HEK293T (cell line): ENCODE data around the gene REXO4.

Source experiments
- BHLHE40 ChIP-seq: fragments of 450-650 bp; IDR thresholded peaks from 2 replicates; pipeline ENCODE4 v1.6.1; 2016; ENCODE audit warnings: mild to moderate bottlenecking, moderate library complexity, borderline replicate concordance
- CTBP1 ChIP-seq: fragments of 450-650 bp; IDR thresholded peaks from 2 replicates; pipeline ENCODE4 v1.6.1; 2016; ENCODE audit warnings: borderline replicate concordance
- ELF4 ChIP-seq: fragments of 450-650 bp; IDR thresholded peaks from 2 replicates; pipeline ENCODE4 v1.6.1; 2017; ENCODE audit warnings: antibody characterized with exemption
- FOXA1 ChIP-seq: fragments of 450-650 bp; IDR thresholded peaks from 2 replicates; pipeline ENCODE4 v1.6.1; 2016; ENCODE audit warnings: mild to moderate bottlenecking
- FOXK2 ChIP-seq: fragments of 450-650 bp; IDR thresholded peaks from 2 replicates; pipeline ENCODE4 v1.6.1; 2016; ENCODE audit warnings: mild to moderate bottlenecking
- FOXM1 ChIP-seq: fragments of 450-650 bp; IDR thresholded peaks from 2 replicates; pipeline ENCODE4 v1.6.1; 2017; ENCODE audit warnings: mild to moderate bottlenecking, borderline replicate concordance
- HDGF ChIP-seq: fragments of 450-650 bp; IDR thresholded peaks from 2 replicates; pipeline ENCODE4 v1.6.1; 2017; ENCODE audit warnings: antibody characterized with exemption, borderline replicate concordance
- LEF1 ChIP-seq: fragments of 450-650 bp; IDR thresholded peaks from 2 replicates; pipeline ENCODE4 v1.6.1; 2017; ENCODE audit warnings: mild to moderate bottlenecking, borderline replicate concordance
- NFRKB ChIP-seq: fragments of 450-650 bp; IDR thresholded peaks from 2 replicates; pipeline ENCODE4 v1.6.1; 2016; ENCODE audit warnings: mild to moderate bottlenecking, moderate library complexity
- SP1 ChIP-seq: fragments of 450-650 bp; IDR thresholded peaks from 2 replicates; pipeline ENCODE4 v1.6.1; 2017
- SUZ12 ChIP-seq: fragments of 450-650 bp; IDR thresholded peaks from 2 replicates; pipeline ENCODE4 v1.6.1; 2016; ENCODE audit warnings: mild to moderate bottlenecking
- ZNF384 ChIP-seq: fragments of 450-650 bp; IDR thresholded peaks from 2 replicates; pipeline ENCODE4 v1.6.1; 2016

GRCh38 chr9:133443248-133443647, 25.4 kb upstream of the REXO4 start:
- no peak for TF ChIP-seq LEF1
- no peak for TF ChIP-seq BHLHE40
- no peak for TF ChIP-seq SUZ12
- no peak for TF ChIP-seq CTBP1
- TF ChIP-seq FOXA1: no peak
- TF ChIP-seq FOXM1: no peak
- TF ChIP-seq ZNF384: no peak
- no peak for TF ChIP-seq SP1
- no peak for TF ChIP-seq HDGF
- no peak for TF ChIP-seq NFRKB
- no peak for TF ChIP-seq ELF4
- no peak for TF ChIP-seq FOXK2
